IPS-15b (cell line): ENCODE data around the gene ABHD5.
"Not testable (repeated sequence)": the region's sequence is repeated elsewhere in the genome, so short reads cannot be mapped to it uniquely, and the experiment has no call there.

Source experiments
- H3K27me3 ChIP-seq: one replicate; pipeline ENCODE4 v1.6.1; 2013; ENCODE audit warnings: low read length; ENCODE audit not compliant: control insufficient read depth, insufficient read depth
- H3K36me3 ChIP-seq: one replicate; pipeline ENCODE4 v1.6.1; 2013; ENCODE audit warnings: low read length; ENCODE audit not compliant: control insufficient read depth, insufficient read depth
- H3K4me1 ChIP-seq: one replicate; pipeline ENCODE4 v1.6.1; 2013; ENCODE audit warnings: mild to moderate bottlenecking, low read length; ENCODE audit not compliant: control insufficient read depth, insufficient read depth
- H3K4me3 ChIP-seq: one replicate; pipeline ENCODE4 v1.5.1; 2013; ENCODE audit warnings: low read depth, low read length
- H3K9ac ChIP-seq: one replicate; pipeline ENCODE4 v1.6.1; 2013; ENCODE audit warnings: low read depth, mild to moderate bottlenecking, low read length
- H3K9me3 ChIP-seq: one replicate; pipeline ENCODE4 v1.6.1; 2013; ENCODE audit warnings: mild to moderate bottlenecking, low read length; ENCODE audit not compliant: control insufficient read depth, insufficient read depth

ABHD5 gene

DNA sequence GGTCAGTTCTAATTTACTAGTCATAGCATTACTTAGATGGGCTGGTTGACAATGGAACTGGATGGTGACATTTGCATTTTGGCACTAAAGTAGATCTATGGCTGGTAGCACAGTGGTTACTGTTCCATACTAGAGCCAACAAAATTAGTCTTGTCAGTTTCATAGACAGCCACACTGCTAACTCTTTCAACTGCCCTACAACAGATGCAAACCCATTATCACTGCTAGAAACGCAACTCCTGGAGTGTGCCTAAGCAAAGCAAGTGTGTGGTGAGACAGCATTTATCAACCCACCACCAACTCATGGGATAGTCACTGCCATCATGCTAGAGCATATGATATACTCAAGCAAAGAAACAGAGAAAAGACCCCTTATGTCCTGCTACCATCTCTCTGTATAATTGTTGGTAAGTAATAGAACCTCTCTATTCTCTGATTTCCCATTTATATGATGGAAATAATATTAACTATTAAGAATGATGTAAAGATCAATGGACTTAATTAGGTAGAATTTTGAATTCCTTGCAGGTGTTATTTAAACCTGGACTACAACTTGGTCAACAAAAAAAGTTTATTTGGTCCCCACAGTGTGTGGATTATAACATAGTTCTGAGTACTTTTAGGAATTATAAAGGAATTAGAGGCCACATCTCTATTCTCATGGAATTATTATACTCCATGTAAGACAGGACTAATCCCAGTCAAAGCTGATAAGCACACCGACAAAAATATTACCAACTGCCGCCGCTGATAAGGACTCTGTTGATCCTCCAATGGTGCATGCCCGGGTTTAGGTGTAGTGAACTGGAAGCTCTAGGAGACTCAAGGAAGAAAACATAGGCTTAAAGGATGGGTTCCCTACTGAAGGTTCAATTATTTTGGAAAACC lies 19.9 kb upstream of the ABHD5 start:
- Histone ChIP-seq H3K9ac (no peak overlapping the region), H3K36me3 (no peaks in the 10 kb centered on the region), H3K27me3 (no peaks in the 10 kb centered on the region), H3K4me3 (no peak overlapping the region), H3K4me1 (no peaks in the 10 kb centered on the region), H3K9me3 (no peaks in the 10 kb centered on the region)

DNA sequence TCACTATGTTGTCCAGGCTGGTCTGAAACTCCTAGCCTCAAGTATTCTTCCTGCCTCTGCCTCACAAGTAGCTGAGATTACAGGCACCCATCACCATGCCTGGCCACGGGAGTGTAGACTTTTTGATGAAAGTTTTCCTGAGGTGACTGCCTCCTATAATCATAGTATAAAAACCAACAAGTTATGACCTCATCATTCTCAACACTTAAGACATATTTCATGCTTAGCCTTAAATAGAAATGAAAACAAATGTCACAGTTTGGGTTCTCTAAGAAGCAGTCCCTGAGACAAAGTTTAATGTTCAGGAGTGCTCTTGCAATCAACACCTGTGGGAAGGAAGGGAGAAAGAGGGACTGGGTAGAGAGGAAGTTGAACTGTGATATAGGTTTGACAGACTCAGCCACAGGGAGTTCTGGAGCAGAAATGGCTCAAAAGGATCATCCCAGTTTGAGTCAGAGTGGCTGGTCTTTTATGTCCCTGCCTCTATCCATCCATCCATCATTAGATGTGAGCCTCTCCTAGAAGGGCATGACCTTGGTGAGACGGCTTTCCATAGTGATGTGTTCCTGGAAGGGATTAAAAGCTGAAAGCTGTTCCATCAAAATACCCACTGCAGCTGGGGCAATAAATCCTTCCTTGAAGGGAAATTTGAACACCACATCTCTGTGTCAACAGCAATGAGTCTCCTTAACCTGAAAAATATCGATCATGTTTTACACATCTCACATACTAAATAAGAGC lies 16.2 kb upstream of the ABHD5 start:
- Histone ChIP-seq H3K27me3 (no peaks in the 10 kb centered on the region), H3K9ac (no peak overlapping the region), H3K4me1 (no peaks in the 10 kb centered on the region), H3K4me3 (no peak overlapping the region), H3K9me3 (peaks cover 5% of the 10 kb centered on the region), H3K36me3 (no peaks in the 10 kb centered on the region)

DNA sequence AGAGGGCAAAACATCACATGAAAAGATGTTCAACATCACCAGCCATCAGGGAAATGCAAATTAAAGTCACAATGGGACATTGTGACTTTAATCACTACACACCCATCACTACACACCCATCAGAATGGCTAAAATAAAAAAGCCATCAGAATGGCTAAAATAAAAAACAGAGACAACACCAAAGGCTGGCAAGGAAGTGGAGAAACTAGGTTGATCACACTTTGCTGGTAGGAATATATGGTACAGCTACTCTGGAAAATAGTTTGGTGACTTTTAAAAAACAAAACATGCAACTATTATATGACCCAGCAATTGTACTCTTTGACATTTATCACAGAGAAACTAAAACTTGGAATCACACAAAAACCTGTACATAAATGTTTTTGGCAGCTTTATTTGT lies 15.1 kb upstream of the ABHD5 start:
- no peak overlapping the region for H3K9ac ChIP-seq

DNA sequence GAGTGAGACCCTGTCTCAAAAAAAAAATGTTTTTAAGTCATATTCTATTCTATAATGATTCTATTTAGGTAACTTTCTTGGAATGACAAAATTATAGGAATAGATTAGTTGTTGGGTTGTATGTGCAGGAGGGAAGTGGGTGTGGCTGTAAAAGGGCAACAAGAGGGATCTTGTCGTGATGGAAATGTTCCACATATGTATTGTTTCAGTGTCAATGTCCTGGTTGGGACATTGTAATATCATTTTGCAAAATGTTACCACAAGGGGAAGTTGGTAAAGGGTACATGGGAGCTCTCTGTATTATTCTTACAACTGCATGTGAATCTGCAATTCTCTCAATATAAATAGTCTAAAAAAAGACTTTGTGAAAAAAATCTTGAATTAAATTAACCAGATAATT lies 14.3 kb upstream of the ABHD5 start:
- no peak overlapping the region for H3K9ac ChIP-seq
- H3K36me3 ChIP-seq, result no peaks in the 10 kb centered on the region
- H3K4me1 ChIP-seq, result no peaks in the 10 kb centered on the region
- H3K27me3 ChIP-seq, result no peaks in the 10 kb centered on the region
- peaks cover 5% of the 10 kb centered on the region for H3K9me3 ChIP-seq
- H3K4me3 ChIP-seq, result no peak overlapping the region

More for the DNA sequence above, 15.1 kb upstream of the ABHD5 start:
- Histone ChIP-seq H3K27me3 (no peaks in the 10 kb centered on the region), H3K36me3 (no peaks in the 10 kb centered on the region), H3K4me3 (no peak overlapping the region), H3K9me3 (peaks cover 5% of the 10 kb centered on the region), H3K4me1 (no peaks in the 10 kb centered on the region)

DNA sequence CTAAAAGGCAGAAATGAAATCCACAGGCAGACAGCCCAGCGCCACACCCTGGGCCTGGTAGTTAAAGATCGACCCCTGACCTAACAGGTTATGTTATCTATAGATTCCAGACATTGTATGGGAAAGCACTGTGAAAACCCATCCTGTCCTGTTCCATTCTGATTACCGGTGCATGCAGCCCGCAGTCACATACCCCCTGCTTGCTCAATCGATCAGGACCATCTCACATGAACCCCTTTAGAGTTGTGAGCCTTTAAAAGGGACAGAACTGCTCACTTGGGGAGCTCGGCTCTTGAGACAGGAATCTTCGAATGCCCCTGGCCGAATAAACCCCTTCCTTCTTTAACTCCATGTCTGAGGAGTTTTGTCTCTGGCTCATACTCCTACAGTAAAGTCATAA lies 12.4 kb upstream of the ABHD5 start:
- H3K27me3 ChIP-seq, H3K4me1 ChIP-seq, H3K9ac ChIP-seq, H3K4me3 ChIP-seq, H3K9me3 ChIP-seq, H3K36me3 ChIP-seq: not testable (repeated sequence)

DNA sequence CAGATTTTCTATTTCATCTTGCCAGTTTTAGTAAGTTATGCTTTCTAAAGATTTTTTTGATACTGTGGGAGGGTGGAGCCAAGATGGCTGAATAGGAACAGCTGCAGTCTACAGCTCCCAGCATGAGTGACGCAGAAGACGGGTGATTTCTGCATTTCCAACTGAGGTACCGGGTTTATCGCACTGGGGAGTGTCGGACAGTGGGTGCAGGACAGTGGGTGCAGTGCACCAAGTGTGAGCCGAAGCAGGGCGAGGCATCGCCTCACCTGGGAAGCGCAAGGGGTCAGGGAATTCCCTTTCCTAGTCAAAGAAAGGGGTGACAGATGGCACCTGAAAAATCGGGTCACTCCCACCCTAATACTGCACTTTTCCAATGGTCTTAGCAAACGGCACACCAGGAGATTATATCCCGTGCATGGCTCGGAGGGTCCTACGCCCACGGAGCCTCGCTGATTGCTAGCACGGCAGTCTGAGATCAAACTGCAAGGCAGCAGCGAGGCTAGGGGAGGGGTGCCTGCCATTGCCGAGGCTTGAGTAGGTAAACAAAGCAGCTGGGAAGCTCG lies 11.8 kb upstream of the ABHD5 start:
- not testable (repeated sequence) for H3K4me3 ChIP-seq, H3K9ac ChIP-seq, H3K36me3 ChIP-seq, H3K27me3 ChIP-seq, H3K9me3 ChIP-seq, H3K4me1 ChIP-seq

DNA sequence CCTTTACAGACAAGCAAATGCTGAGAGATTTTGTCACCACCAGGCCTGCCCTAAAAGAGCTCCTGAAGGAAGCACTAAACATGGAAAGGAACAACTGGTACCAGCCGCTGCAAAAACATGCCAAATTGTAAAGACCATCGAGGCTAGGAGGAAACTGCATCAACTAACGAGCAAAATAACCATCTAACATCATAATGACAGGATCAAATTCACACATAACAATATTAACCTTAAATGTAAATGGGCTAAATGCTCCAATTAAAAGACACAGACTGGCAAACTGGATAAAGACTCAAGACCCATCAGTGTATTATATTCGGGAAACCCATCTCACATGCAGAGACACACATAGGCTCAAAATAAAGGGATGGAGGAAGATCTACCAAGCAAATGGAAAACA lies 9.9 kb upstream of the ABHD5 start:
- H3K9me3 ChIP-seq, H3K9ac ChIP-seq, H3K36me3 ChIP-seq, H3K27me3 ChIP-seq, H3K4me3 ChIP-seq, H3K4me1 ChIP-seq: not testable (repeated sequence)

DNA sequence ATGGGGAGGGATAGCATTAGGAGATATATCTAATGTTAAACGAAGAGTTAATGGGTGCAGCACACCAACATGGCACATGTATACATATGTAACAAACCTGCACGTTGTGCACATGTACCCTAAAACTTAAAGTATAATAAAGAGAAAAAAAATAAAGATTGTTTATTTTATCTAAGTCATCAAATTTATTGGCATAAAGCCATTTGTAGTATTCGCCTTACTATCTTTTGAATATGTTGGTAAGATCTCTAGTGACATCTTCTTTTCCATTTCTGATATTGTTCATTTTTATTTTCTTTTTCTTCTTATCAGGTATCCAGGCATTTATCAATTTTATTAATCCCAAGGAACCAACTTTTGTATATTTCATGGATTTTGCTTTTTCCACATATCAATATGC lies 5.8 kb upstream of the ABHD5 start:
- Histone ChIP-seq H3K36me3 (no peaks in the 10 kb centered on the region), H3K9ac (no peak overlapping the region), H3K9me3 (no peaks in the 10 kb centered on the region), H3K4me1 (no peaks in the 10 kb centered on the region), H3K4me3 (no peak overlapping the region), H3K27me3 (no peaks in the 10 kb centered on the region)

DNA sequence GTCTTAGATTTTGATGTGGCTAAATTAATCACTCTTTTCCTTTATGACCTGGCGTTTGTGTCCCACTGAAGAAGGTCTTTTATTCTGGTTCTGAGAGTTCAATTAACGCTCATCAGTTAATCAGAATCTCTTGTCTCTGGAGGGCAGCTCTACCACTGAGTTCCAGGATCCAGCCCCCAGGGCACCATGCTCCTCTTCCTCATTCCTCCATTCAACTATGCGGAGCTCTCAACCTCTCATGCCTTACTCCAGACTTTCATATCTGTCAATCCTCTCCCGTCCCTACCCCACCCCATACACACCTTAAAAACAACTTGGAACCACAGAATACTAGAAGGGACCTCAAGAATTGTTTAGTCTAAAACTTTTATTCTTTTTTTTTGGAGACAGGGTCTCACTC lies 4.8 kb upstream of the ABHD5 start:
- Histone ChIP-seq H3K9ac (no peak overlapping the region), H3K4me3 (no peak overlapping the region), H3K9me3 (no peaks in the 10 kb centered on the region), H3K4me1 (no peaks in the 10 kb centered on the region), H3K27me3 (no peaks in the 10 kb centered on the region), H3K36me3 (no peaks in the 10 kb centered on the region)

DNA sequence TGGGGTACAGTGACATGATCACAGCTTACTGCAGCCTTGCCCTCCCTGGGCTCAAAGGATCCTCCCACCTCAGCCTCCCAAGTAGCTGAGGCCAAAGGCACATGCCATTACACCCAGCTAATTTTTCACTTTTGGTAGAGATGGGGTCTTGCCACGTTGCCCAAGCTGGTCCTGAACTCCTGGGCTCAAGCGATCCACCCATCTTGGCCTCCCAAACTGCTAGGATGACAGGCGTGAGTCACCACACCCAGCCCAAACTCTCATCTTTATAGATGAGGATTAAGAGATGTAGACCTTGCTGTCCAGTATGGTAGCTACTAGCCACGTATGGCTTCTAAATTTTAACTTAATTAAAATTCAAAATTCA lies 4.4 kb upstream of the ABHD5 start:
- Histone ChIP-seq H3K4me3 (no peak overlapping the region), H3K36me3 (no peaks in the 10 kb centered on the region), H3K4me1 (no peaks in the 10 kb centered on the region), H3K9me3 (no peaks in the 10 kb centered on the region), H3K27me3 (no peaks in the 10 kb centered on the region), H3K9ac (no peak overlapping the region)

DNA sequence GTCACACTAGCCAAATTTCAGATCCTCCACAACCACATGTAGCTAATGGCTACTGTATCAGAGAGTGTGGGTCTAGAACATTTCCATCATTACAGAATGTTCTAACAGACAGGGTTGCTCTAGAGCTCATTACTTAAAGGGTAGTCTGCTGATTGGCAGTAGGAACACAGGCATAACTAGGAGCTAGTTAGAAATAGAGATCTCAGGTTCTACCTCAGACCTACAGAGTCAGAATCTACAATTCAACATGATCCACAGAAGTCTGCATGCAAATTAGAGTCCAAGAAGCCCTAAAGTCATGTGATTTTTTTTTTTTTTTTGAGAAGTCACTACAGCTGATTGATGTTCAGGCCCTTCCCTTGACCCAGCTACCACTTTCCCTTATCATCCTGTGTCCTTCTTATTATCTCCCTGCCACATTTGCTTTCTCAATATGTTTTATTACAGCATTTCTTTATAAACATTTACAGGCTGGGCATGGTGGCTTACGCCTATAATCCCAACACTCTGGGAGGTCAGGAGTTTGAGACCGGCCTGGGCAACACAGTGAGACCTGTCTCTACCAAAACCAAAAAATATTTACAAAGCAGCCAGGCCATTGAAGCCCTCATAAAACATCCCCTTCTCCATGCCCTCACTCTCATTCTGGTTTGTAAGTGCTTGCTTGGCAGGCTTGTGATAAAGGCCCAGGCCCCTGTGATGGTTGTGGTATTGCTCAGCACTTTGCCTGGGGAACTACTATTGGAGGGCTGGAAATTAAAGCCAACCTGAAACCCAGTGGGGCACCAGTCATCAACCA lies 3.8 kb upstream of the ABHD5 start:
- Histone ChIP-seq H3K9ac (no peak overlapping the region), H3K9me3 (no peaks in the 10 kb centered on the region), H3K4me1 (no peaks in the 10 kb centered on the region), H3K4me3 (no peak overlapping the region), H3K27me3 (no peaks in the 10 kb centered on the region), H3K36me3 (no peaks in the 10 kb centered on the region)
